Stimulated activated CD4-positive, alpha-beta T cell treated with anti-CD3 and anti-CD28 coated beads, Interleukin-1b, Interleukin-23, amount 100 ng/mL, for 1 hour (primary cell): ENCODE data around the gene LIMCH1.
"Not testable (repeated sequence)": the region's sequence is repeated elsewhere in the genome, so short reads cannot be mapped to it uniquely, and the experiment has no call there.

Experiments
- DNase-seq, 2 donors: peaks; one replicate each; pipeline ENCODE4 v3.0.0-alpha.2; 2020; ENCODE audit warnings: low read depth in 2 of 2

The LIMCH1 gene

GRCh38 chr4:41727861-41728572, 190.1 kb downstream of the LIMCH1 start:
- DNase-seq, result no peak

GRCh38 chr4:41728573-41728913, 190.6 kb downstream of the LIMCH1 start:
- DNase-seq, result no peak

GRCh38 chr4:41731569-41732126, 193.7 kb downstream of the LIMCH1 start:
- no peak for DNase-seq

- no peak for DNase-seq
Measured at GRCh38 chr4:41734371-41734770, 196.4 kb downstream of the LIMCH1 start.

GRCh38 chr4:41737491-41737890, 199.5 kb downstream of the LIMCH1 start:
- not testable (repeated sequence) for DNase-seq

- no peak for DNase-seq
Measured at GRCh38 chr4:41741354-41741753, 203.4 kb downstream of the LIMCH1 start.

GRCh38 chr4:41744572-41745291, 206.8 kb downstream of the LIMCH1 start:
- DNase-seq, result no peak

GRCh38 chr4:41745292-41746024, 207.5 kb downstream of the LIMCH1 start:
- DNase-seq, result no peak

- DNase-seq, result no peak
Measured at GRCh38 chr4:41746025-41746439, 208.1 kb downstream of the LIMCH1 start.

GRCh38 chr4:41746440-41747229, 208.7 kb downstream of the LIMCH1 start:
- no peak for DNase-seq

GRCh38 chr4:41747230-41748055, 209.5 kb downstream of the LIMCH1 start:
- DNase-seq, result no peak

GRCh38 chr4:41748074-41748570, 210.2 kb downstream of the LIMCH1 start:
- DNase-seq, result no peak

- DNase-seq, result no peak
Measured at GRCh38 chr4:41748571-41749475, 210.9 kb downstream of the LIMCH1 start, which contains the start of gene PHOX2B. TSS of gene PHOX2B (minus strand) at chr4:41748725. CDS start at chr4:41748610, 115 bp downstream.

GRCh38 chr4:41749631-41750039, 211.7 kb downstream of the LIMCH1 start:
- no peak for DNase-seq
